UCSD-AML1 (cell line): ENCODE measurements around the gene COX17.
A peak's percentile ranks its signal among the peaks of the same experiment; 100 is the strongest.

Experiments
- DNase-seq: peaks from one replicate; lab custom pipeline; 2025; ENCODE audit not compliant: unreplicated experiment; lab: John Stamatoyannopoulos, UW

Gene COX17

GRCh38 chr3:119647171-119647570 lies 30.0 kb downstream of the COX17 start:
- no peak for DNase-seq

- no peak for DNase-seq
Observed at GRCh38 chr3:119645813-119646212, 31.4 kb downstream of the COX17 start.

- no peak for DNase-seq
Observed at GRCh38 chr3:119644481-119644880, 32.7 kb downstream of the COX17 start.

- DNase-seq: no peak
Observed at GRCh38 chr3:119643528-119643927, 33.7 kb downstream of the COX17 start.

GRCh38 chr3:119642746-119643473 lies 34.3 kb downstream of the COX17 start:
- no peak for DNase-seq

GRCh38 chr3:119641416-119641815 lies 35.8 kb downstream of the COX17 start:
- no peak for DNase-seq

- no peak for DNase-seq
Observed at GRCh38 chr3:119639494-119640350, 37.5 kb downstream of the COX17 start.

GRCh38 chr3:119637679-119638477 lies 39.3 kb downstream of the COX17 start:
- no peak for DNase-seq

- DNase-seq: no peak
Observed at GRCh38 chr3:119636891-119637611, 40.2 kb downstream of the COX17 start.

- no peak for DNase-seq
Observed at GRCh38 chr3:119636249-119636648, 41.0 kb downstream of the COX17 start.

- no peak for DNase-seq
Observed at GRCh38 chr3:119635719-119636118, 41.5 kb downstream of the COX17 start.

GRCh38 chr3:119632829-119633228 lies 44.4 kb downstream of the COX17 start:
- DNase-seq: no peak

GRCh38 chr3:119632216-119632615 lies 45.0 kb downstream of the COX17 start:
- DNase-seq: no peak

GRCh38 chr3:119631516-119631915 lies 45.7 kb downstream of the COX17 start:
- DNase-seq: no peak

- DNase-seq: no peak
Observed at GRCh38 chr3:119630880-119631329, 46.3 kb downstream of the COX17 start.

GRCh38 chr3:119630128-119630879 lies 46.9 kb downstream of the COX17 start:
- peak; percentile 46 for DNase-seq

- DNase-seq: no peak
Observed at GRCh38 chr3:119628816-119629445, 48.3 kb downstream of the COX17 start.

- DNase-seq: no peak
Observed at GRCh38 chr3:119628390-119628789, 48.8 kb downstream of the COX17 start.

GRCh38 chr3:119627461-119627860 lies 49.7 kb downstream of the COX17 start:
- peak; percentile 68 for DNase-seq

GRCh38 chr3:119626196-119626595 lies 51.0 kb downstream of the COX17 start:
- no peak for DNase-seq
